OCI-LY3 (cell line): ENCODE data around the gene CWC27.
A peak's percentile ranks its signal among the peaks of the same experiment; 100 is the strongest.

Experiments used
- H2AFZ ChIP-seq: fragments of 200-600, 300-600 bp; shearing (Covaris generic); 2 replicates; pipeline ENCODE4 v1.6.0; 2014; ENCODE audit warnings: antibody characterized with exemption, low read depth, low read length
- H3K27ac ChIP-seq: fragments of 200-600, 300-600 bp; sonication (generic); 2 replicates; pipeline ENCODE4 v1.5.1; 2014; ENCODE audit warnings: mild to moderate bottlenecking, low read length, moderate library complexity, mixed read lengths
- H3K27me3 ChIP-seq: fragments of 200-600, 300-600 bp; sonication (generic); 2 replicates; pipeline ENCODE4 v1.6.1; 2014; ENCODE audit warnings: low read depth, low read length, mixed read lengths
- H3K36me3 ChIP-seq: fragments of 200-600, 300-600 bp; sonication (generic); replicated peaks from 2 replicates; pipeline ENCODE3; 2014; ENCODE audit warnings: low read depth, low read length, mixed read lengths
- H3K4me1 ChIP-seq: fragments of 300-600, 200-600 bp; sonication (generic); 2 replicates; pipeline ENCODE4 v1.6.1; 2014; ENCODE audit warnings: low read length, mixed read lengths
- H3K4me2 ChIP-seq: fragments of 200-600, 300-600 bp; sonication (generic); 2 replicates; pipeline ENCODE4 v1.6.1; 2014; ENCODE audit warnings: low read length, mixed read lengths
- H3K4me3 ChIP-seq: fragments of 300-600, 200-600 bp; sonication (generic); 2 replicates; pipeline ENCODE4 v1.5.1; 2014; ENCODE audit warnings: antibody characterized with exemption, mild to moderate bottlenecking, low read length, moderate library complexity
- H3K79me2 ChIP-seq: fragments of 300-600, 200-600 bp; shearing (Covaris generic); 2 replicates; pipeline ENCODE4 v1.6.1; 2014; ENCODE audit warnings: mild to moderate bottlenecking, low read length, mixed read lengths
- H3K9ac ChIP-seq: fragments of 300-600, 200-600 bp; shearing (Covaris generic); 2 replicates; pipeline ENCODE4 v1.6.0; 2014; ENCODE audit warnings: mild to moderate bottlenecking, low read length, moderate library complexity
- H3K9me3 ChIP-seq: fragments of 200-600, 300-600 bp; shearing (Covaris generic); 2 replicates; pipeline ENCODE4 v1.6.1; 2014; ENCODE audit warnings: low read length, mixed read lengths; ENCODE audit not compliant: insufficient read depth
- H4K20me1 ChIP-seq: fragments of 200-600, 300-600 bp; sonication (generic); 2 replicates; pipeline ENCODE4 v1.6.1; 2016; ENCODE audit warnings: low read length, mixed read lengths; ENCODE audit not compliant: insufficient read depth
- EZH2phosphoT487 ChIP-seq: fragments of 200-600 bp; shearing (Covaris generic); IDR thresholded peaks from 2 replicates; pipeline ENCODE4 v1.6.1; 2018; ENCODE audit warnings: antibody characterized with exemption, mixed run types, low read depth
- TF ChIP-seq, protein P1 (sequence below): fragments of 200-600, 300-600 bp; sonication (generic); IDR thresholded peaks from 2 replicates; pipeline ENCODE4 v1.5.1; 2014; ENCODE audit warnings: antibody characterized with exemption, low read length, low read depth

CWC27 gene

DNA sequence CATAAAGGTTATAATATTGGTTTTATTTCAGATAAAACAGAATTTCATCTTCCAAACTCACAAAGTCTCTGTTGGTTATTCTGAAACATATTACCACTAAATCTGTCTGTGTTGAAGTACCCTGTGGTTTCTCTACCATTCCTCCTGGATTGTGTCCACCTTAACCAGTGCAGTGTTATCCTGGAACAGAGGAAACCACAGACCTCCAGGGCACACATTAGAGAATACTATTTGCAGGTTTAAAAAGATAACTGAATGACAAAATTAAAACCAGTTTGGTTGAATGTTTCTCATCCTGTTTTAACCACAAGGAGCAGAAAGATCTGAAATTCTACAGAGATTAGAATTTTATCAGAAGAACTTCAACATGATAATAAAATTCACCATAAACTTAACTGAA is 251.8 kb downstream of the CWC27 start:
- no peaks in the 10 kb centered on the region for H3K36me3 ChIP-seq
- H3K79me2 ChIP-seq: no peaks in the 10 kb centered on the region
- no peak overlapping the region for H2AFZ ChIP-seq
- no peak overlapping the region for H3K4me3 ChIP-seq
- TF ChIP-seq, protein P1, sequence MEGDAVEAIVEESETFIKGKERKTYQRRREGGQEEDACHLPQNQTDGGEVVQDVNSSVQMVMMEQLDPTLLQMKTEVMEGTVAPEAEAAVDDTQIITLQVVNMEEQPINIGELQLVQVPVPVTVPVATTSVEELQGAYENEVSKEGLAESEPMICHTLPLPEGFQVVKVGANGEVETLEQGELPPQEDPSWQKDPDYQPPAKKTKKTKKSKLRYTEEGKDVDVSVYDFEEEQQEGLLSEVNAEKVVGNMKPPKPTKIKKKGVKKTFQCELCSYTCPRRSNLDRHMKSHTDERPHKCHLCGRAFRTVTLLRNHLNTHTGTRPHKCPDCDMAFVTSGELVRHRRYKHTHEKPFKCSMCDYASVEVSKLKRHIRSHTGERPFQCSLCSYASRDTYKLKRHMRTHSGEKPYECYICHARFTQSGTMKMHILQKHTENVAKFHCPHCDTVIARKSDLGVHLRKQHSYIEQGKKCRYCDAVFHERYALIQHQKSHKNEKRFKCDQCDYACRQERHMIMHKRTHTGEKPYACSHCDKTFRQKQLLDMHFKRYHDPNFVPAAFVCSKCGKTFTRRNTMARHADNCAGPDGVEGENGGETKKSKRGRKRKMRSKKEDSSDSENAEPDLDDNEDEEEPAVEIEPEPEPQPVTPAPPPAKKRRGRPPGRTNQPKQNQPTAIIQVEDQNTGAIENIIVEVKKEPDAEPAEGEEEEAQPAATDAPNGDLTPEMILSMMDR: no peak
- no peak overlapping the region for H3K27ac ChIP-seq
- H3K9me3 ChIP-seq: no peaks in the 10 kb centered on the region
- H3K27me3 ChIP-seq: no peaks in the 10 kb centered on the region
- no peaks in the 10 kb centered on the region for H4K20me1 ChIP-seq
- H3K4me2 ChIP-seq: no peak overlapping the region
- peaks cover 10% of the 10 kb centered on the region for H3K4me1 ChIP-seq
- H3K9ac ChIP-seq: no peak overlapping the region

DNA sequence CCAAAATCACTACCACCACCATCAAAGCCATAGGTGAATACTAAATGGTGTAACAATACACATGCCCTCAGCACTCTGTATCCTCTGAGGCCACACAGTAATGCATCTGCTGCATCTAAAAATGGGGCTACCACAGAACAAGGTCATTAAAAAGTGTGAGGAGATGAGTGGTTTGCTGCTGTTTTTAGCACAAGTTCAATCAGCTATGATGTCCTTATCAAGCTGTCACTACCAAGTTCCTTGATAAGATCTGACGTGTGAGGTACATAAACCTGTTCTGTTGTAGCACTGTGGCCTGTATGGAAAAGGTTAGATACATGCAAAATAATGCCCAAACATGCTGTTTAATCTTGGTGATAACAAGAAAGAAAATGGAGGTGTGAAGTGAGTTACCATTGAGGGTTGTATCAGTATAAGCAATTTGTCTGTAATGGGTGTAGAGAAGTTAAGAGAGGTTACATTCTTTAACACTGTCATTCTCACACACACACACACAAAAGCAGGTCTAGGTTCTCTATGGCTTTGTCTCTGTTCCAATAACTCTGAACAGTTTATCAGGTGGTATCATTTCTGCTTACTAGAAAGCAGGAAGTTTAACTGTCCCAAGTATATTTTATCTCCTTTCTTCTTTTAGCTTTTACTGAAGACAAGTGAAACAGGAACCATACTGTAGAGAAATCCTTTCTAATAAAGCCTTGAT is 252.9 kb downstream of the CWC27 start:
- Histone ChIP-seq H3K9me3 (no peaks in the 10 kb centered on the region), H3K4me1 (peaks cover 10% of the 10 kb centered on the region), H3K9ac (no peak overlapping the region), H3K4me3 (no peak overlapping the region), H3K4me2 (peak overlapping the region; percentile 5; the same call in 1 of the 2 replicates), H3K36me3 (no peaks in the 10 kb centered on the region), H2AFZ (no peak overlapping the region), H3K27ac (no peak overlapping the region), H4K20me1 (no peaks in the 10 kb centered on the region), H3K27me3 (no peaks in the 10 kb centered on the region), H3K79me2 (no peaks in the 10 kb centered on the region)
- TF ChIP-seq, protein P1: no peak
- TF ChIP-seq EZH2phosphoT487: no peak

DNA sequence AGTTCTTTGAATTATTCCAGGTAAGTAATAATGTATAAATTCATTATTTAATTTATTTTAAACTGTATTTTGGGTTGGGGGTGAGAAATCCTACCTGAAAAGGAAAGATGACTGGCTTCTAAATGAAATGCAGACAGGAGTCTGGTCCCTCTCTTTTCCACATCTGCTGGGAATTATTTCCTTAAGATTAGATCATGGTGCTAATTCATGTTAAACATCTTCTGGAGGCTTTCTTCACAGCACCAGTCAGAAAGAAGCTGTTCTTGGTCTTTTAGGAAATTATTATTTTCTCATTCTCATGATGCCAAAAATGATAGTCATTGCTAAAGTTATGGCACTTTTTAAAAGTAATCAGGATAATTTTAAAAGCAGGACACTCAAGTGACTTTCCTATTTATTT is 254.2 kb downstream of the CWC27 start:
- Histone ChIP-seq H4K20me1 (no peaks in the 10 kb centered on the region), H3K79me2 (no peaks in the 10 kb centered on the region), H3K4me1 (peaks cover 17% of the 10 kb centered on the region), H3K9ac (no peak overlapping the region), H3K36me3 (no peaks in the 10 kb centered on the region), H3K27me3 (no peaks in the 10 kb centered on the region), H2AFZ (no peak overlapping the region), H3K27ac (no peak overlapping the region), H3K4me2 (no peak overlapping the region), H3K9me3 (no peaks in the 10 kb centered on the region), H3K4me3 (no peak overlapping the region)
- TF ChIP-seq, protein P1: no peak
- no peak for TF ChIP-seq EZH2phosphoT487

GRCh38 chr5:65024681-65025080 is 256.0 kb downstream of the CWC27 start:
- no peaks in the 10 kb centered on the region for H3K79me2 ChIP-seq
- no peak overlapping the region for H3K9ac ChIP-seq
- no peak overlapping the region for H3K4me2 ChIP-seq
- no peaks in the 10 kb centered on the region for H3K36me3 ChIP-seq
- no peak overlapping the region for H3K4me3 ChIP-seq
- H3K27me3 ChIP-seq: no peaks in the 10 kb centered on the region
- TF ChIP-seq, protein P1: no peak
- TF ChIP-seq EZH2phosphoT487: no peak
- no peak overlapping the region for H2AFZ ChIP-seq
- H3K27ac ChIP-seq: no peak overlapping the region
- no peaks in the 10 kb centered on the region for H4K20me1 ChIP-seq
- H3K4me1 ChIP-seq: peaks cover 17% of the 10 kb centered on the region
- no peaks in the 10 kb centered on the region for H3K9me3 ChIP-seq
